AG08395 (cell line): ENCODE measurements around the gene THOP1.

Source experiments
- DNase-seq: peaks from one replicate; pipeline ENCODE4 v3.0.0; 2012; ENCODE audit warnings: mixed read lengths, low spot score

Gene THOP1

DNA sequence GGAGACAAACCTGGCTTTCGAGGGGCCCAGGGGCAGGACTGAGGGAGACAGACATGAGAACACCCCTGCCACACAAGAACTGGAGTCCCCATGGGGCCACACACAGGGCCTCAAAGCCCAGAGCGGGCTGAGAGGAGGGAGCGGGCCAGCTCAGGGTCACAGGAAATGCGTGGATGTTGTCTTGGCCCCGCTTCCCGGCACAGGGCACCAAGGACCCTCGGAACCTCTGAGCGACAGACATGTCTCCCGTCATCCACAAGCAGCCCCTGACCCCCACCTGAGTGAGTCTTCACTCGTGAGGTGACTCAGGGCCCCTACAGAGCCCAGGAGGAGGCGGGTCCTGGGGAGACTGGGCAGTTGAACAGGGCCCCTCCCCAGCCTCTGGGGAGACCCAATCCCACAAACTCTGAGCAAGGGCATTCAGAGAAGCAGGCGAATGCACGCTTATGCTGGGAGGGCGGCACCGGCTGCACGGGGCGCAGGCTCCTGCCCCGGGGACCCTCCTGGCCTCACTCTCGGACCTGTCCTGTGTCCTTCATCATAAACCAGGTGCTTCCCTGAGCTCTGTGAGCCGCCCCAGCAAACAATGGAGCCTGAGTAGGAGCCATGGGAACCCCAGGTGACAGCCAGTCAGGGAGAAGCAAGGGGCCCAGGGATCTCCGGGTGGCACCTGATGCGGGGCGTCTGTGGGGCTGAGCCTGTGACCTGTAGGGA lies 22.4 kb upstream of the THOP1 start:
- DNase-seq, result no peak

DNA sequence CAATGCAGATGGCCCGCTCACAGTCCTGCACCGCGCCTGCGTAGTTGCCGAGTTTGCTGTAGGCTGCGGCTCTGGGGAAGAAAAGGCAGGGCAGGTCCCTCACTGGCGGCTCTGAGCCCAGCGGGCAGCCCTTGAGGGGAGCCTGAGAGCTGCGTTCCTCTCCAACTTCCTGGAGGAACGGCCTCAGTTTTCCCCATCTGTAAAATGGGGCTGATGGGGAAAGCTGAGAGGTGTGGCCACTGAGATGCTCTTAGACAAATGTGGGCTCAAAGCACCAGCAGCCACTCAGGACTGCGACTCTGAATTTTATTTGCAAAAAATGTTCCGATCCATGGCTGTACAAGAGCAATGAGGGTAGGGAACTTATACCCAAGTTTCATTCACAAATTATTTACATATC lies 21.6 kb upstream of the THOP1 start:
- no peak for DNase-seq

DNA sequence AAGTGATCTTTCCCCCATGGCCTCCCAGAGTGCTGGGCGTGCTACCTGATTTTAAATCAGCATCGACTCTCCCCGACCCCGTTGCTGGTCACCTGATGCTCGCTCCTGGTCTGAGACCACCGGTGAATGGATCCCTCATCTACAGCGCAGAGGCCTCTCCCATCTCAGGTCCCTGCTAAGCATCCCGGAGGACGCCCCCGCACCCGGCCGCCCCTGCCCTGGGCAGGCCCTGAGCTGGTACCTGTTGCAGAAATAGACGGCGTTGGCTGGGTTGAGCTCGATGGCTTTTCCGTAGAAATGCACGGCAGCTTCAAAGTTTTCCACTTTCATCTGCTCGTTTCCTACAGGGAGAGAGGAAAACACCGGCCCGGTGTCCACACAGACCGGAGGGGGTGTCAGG lies 20.4 kb upstream of the THOP1 start:
- DNase-seq, result no peak

DNA sequence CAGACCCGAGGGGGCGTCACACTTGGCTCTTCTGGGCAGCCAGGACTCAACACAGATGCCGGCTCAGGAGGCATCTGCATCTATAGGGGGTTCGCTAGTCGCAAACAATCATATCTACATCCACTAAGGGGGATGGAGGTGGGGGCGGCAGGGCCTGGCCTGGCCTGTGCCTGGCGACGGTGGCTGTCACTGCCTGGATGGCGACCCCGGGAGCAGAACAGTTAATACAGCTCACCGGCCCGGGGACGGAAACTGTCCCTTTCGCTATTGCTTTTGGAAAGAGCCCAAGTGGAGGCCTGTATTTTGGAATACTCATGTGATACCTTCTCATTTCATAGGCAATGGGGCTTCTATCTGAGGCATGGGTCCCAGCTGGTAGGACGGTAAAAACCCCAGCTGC lies 19.9 kb upstream of the THOP1 start:
- no peak for DNase-seq

DNA sequence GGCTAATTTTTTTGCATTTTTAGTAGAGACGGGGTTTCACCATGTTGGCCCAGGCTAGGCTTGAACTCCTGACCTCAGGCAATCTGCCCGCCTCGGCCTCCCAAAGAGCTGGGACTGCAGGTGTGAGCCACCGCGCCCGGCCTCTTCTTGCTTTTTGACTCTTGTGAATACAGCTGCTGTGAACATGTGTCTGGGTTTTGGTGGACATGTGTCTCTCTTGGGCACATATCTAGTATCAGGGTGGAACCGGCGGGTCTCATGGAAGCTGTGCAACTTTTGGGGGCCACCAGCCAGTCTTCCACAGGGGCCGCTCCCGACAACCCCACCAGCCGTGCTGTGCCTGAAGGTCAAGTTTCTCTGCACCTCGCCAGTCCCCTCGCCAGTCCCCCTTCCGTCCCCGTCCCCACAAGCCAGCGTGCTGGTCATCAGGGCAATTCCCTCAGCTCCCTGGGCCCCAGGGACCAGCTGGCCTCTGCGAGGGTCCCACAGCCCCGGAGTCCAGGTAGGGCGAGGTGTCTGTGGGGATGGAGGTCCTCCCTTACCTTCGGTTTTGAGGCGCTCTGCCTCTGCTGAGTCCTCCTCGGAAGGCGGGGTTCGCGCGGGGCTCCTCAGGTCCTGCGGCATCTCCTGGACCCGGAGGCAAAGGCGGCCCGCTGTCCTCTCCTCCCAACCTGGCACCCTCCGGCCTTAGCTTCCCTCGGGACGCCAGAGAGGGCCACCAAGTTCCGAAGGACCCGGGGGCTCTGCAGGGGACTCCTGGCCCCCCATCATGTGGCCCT lies 18.5 kb upstream of the THOP1 start:
- DNase-seq, result no peak

DNA sequence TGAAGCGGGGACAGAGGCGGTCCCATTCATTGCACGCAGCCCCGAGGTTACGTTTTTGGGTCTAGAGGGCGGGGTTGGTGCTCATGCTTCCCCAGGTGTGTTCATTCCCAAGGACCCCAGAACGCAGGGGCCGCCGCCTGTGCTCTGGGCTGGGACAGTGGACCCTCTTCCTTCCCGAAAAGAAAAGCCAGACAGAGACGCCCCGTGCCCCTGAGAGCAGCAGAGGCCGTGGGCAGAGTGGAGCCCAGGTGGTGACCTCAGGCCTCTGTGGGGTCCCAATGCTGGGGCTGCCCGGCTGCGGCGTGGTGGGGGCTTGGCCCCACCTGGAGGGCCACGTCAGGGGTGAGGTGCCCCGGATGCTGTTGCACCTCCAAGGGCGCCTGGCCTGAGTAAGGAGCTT lies 17.6 kb upstream of the THOP1 start:
- no peak for DNase-seq

DNA sequence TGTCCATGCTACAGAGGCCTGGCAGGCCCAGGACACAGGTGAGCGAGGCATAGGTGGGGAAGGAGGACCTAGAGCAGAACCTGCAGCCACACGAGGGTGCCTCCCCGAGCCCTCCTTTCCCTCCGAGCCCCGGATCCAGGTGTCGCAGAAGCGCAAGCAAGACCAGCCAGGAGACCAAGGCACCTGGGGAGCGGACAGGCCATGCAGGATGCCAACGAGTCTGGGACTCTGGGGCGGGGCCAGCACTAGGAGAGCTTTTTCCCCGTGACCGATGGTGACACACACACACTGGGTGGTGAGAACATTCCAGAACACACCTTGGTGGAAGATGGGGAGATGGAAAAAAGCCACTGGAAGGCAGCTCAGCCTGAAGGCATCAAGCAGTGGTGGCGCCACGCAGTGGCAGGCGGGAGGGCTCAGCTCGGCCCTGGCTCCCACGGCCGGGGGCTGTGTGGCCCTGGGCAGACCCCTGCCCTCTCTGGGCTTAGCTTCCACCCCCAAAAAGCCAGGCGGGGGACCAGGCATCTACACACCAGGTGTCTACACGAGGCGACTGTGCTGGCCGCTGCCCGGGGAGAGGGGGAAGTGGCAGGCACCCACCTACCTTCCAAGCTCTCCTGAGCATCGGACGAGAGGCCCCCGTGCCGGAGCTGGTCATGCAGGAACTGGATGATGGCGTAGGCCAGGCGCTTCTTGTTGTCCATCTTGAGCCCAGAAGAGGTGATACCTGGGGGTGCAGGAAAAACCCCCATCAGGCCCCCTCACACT lies 16.8 kb upstream of the THOP1 start:
- no peak for DNase-seq

DNA sequence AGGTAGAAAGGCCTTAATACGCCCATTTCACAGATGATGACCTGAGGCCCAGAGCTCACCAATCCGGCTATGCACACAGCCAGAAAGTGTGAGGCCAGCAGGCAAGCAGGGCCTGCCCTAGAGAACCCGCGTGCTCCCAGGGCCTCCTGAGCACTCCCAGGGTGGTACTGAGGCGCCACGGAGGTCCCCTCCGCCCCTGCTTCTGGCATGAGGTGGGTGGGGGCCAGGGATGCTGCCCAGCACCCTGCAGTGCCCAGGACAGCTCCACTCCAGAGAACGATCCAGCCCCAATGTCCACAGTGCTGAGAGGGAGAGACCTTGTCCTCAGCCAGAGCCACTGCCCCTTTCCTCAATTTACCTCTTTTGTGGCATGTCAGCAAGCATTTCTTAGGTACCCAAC lies 16.1 kb upstream of the THOP1 start:
- DNase-seq, result no peak

DNA sequence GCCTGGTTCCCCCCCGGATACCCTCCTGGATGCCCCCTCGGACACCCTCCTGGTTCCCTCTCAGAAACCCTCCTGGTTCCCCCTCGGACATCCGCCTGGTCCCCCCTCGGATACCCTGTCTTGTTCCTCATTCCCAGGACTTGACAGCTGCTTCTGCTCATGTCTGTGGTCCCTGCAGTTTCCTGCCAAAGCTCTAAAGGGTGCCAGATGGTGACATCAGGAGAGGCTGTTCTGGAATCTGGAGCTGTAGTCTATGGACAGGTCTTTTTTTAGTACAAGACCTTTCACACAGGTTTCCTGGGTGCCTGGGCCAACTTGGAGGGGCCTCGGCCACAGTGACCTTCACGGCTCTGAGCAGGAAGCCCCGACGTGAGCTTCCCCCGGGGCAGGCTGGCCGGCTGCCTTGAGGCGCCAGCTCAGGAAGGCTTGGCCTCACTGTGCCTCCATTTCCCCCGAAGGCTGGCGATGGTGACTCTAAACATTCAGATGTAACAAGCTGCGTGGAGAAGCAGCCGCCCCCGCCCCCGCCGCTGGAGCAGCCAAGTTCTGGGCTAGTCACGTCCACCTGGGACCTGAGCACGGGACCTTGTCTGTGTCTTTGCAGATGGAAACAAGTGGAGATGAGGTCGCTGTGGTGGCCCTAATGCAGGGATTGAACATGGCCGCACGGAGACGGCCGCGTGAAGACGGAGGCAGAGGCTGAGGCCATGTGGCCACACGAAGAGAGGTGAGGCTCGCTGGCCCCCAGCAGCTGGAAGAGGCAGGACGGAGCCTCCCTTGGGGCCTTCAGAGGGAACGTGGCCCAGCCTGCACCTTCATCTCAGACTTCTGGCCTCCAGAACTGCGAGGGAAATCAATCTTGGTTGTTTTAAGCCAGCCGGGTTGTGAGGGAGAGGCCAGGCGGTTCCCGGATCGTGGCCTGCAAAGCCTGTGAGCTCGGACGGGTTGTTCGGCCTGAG lies 15.0 kb upstream of the THOP1 start:
- DNase-seq, result peak; percentile 73

DNA sequence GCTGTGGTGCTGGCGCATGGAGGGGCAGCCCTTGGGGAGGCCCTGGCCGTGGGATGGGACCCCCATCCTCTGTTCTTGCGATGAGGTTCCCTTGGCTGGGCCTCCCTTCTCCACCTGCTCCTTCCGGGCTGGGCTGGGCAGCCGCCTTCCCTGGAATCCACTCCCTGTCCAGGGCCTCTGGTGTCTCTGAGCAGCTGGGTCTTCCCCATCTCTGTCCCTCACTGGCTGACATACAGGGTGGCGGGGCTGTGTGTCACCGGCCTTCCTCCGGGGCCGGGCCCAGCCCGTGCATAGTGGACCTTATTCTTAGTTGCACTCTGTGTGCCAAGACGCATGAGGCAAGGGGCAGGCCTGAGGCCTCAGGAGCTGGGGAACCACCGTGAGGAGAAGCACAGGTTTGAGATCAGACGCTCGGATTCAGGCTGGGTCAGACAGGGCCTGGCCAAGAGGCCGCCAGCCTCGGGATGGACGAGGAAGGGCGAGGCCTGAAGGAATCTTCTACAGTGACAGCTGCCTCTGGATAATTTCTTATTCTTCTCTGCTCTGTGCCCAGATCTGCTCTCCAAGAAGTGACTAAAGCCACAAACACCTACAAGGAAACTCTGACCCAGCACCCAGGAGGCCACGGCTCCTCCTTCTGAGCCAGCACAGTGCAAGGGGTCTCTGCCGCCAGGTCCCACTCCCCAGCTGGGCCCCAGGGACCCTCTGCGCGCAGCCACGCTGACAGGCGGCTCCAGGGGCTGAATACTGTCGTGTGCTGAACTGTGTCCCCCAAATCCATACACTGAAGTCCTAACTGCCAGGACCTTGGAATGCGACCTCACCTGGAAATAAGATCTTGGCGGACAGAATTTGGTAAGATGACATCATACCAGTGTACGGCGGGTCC lies 13.3 kb upstream of the THOP1 start:
- DNase-seq, result no peak

DNA sequence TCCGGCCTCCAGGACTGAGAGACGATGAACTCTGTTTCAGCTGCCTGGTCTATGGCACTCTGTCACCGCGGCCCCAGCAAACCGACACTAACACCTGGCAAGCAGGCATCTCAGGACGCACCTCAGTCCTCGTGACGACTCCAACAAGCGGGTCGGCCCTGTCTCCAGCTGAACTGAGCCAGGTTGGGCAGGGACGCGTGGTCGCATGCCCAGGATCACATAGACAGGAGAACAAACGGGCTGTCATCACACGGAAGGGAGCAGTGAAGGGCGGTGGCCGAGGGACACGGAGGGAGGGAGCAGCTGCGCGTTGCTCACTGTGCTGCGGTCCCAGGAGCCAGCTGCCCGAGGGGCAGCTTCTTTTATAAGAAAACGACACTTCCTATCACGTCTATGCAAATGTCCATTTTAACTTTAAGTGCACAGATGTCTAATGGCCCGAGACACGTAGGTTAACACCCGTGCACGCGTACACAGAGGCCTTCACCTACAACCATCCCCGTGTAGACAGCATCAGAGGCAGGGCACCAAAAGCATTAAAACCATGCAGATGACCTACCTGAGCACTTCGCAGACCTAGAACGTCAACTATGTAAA lies 11.1 kb upstream of the THOP1 start:
- DNase-seq, result no peak

DNA sequence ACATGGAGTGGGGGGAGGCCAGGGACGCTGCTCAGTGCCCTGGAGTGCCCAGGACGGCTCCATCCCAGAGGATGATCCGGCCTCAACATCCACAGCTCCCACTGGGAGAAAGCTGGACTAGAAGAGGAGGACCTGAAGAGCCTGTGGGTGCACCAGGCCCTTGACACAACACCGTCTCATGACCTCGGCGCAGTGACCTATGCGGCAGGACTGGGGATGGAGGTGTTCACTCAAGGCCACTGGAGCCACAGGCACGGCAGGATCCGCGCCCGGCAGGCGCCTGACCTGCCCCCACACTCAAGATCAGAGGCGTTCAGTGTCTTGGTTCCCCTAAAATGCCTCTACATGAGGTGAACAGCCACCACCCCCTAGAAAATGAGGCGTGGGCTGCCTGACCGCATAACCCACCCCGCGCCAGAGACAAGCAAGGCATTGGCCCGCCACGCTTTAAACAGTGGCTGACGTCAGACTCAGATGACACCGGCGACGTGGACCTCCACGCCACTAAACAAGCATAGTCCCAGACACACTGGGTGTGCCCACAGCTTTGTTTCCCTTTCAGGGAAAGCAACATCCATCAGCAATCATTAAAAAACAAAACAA lies 10.2 kb upstream of the THOP1 start:
- no peak for DNase-seq

DNA sequence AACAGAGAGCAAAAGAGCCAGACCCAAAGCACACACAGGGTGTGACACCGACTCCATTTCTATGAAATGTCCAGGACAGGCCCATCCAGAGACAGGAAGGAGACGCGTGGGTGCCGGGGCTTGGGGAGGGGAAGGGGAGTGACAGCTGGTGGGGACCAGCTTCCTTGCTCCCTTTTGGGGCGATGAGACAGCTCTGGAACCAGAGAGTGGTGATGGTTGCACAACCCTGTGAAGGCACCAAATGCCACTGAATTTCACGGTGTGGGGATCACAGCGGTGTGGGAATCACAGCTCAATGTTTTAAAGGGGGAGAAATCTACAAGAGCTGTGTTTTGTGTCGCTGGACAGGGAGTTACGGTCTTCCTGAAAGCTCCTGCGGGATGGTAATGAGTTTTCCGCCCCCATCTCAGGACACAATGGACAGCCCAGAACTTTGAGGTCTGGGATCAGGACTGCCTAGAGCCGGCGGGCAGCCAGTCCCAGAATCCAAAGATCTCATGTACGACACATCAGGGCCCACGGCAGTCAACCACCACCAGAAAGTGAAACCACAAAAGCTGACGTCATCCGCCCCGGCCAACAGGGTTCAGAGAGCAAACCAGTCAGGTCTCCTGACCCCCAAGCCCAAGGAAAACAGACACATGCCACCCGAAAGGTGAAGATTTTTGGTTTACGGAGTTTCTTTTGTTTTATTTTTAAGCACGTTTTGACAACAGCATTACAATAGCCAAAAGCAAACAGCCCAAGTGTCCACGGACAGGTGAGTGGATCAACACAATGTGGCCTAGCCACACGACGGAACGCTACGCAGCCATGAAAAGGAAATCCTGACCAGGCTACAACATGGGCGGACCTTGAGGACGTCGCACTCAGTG lies 9.5 kb upstream of the THOP1 start:
- no peak for DNase-seq

DNA sequence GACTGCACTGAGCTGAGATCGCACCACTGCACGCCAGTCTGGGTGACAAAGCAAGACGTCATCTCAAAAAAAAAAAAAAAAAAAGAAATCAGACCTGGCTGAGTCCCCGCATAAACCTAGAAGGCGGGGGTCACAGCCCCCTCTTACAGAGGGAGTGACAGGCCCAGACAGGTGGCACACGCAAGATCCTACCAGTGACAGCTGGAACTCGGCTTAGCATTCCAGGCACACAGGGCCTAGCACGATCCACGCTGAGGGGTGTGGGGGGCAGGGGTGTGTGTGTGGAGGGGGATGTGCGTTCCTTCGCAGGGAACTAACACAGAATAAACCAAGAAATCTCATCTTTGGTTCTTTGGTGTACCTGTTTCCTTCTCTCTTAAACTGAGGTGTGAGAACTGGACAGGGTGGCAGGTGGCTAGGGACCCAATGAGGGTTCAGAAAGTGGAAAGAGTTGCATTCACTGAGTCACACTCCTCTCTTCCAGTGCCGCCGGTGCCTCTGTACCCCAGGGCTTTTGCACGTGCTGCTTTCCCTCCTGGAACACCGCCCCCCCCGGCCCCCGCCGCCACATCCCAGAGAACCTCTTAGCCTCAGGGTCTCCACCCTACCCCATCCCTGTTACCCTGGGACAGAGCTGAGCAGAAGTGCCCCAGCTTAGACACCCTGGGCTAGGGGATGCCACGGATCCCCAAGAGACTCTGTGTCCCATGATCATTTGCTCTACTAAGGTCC lies 7.2 kb upstream of the THOP1 start:
- no peak for DNase-seq

DNA sequence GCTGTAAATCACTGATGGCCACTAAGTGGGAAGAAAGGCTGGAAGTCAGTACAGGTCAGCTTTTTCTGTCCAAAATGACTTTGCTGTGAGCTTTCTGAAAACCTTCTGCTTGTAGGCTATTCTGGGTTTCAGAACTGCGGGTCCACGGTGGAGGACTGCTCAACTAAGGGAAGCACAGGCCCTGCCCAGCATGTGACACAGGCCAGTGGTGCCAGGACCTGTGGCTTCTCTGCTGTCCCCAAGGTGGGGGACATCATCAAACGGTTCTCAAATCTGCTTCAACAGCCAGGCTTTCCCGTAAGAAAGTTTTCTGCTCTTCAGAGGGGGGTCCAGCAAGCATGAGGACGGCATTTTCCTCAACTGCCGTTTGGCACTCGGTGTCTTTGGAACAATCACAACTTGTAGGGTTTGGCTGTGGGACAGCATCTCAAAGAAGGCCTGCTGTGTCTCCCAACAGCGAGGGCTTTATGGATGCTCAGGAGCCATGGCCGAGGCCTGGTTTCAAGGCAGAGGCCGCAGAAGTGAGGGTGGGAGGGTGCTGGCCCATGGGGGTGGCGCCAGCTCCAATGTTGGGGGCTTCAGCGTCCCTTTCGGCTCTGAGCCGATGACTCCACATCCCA lies 6.1 kb upstream of the THOP1 start:
- no peak for DNase-seq

DNA sequence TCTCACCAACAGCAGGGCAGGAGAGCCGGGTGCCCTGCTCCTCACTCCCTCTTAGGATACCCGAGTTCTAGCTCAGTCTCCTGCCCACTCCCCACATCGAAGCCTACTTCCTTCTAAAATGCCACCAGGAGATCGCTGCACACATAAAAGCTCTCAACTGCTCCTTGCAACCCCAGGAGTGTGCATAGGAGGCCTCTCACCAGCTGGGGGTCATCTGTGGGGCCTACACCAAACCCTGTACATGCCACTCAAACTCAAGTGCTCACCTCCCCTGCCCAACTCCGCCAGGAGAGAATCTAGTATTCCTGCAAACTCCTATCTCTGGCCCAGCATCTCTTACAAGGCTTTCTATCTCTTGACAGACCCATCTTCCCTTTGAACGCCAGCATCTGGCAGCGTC lies 5.0 kb upstream of the THOP1 start:
- no peak for DNase-seq

DNA sequence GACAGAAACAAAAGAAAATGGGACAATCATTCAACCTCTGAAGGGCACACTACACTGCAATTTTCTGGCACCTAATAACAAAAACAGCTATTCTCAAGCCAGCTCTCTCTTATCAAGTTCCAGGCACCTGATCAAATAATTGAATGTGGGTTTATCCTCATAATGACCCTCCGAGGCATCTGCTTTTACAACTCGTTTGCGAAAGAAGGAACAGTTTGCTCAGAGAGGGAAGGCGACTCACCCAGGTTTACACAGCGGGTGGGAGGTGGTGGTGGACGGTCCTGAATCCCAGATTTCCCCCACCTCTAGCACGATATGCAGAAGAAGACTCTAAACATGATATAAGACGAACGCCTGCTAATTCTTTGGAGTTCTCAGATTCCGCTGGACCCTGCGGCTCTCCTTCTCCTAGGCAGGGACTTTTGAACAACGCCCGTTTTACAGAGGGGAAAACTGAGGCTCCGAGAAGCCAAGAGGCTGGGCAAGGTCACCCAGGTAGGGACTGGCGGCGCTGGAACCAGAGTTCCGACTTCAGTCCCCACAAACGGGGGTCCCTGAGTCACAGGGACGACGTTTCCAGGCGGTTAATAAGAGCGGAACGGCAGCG lies 2.9 kb upstream of the THOP1 start:
- no peak for DNase-seq
